Epithelial cell of proximal tubule (primary cell): ENCODE measurements around the gene MDM4. TPM values are rescaled to one million over a fixed set of nuclear protein-coding genes. Genes with fewer than 3 reads are reported as not detected.

Source experiments
- DNase-seq: peaks from one replicate; pipeline ENCODE4 v3.0.0-alpha.2; 2011; ENCODE audit warnings: low read depth
- H3K4me3 ChIP-seq: 2 replicates; pipeline ENCODE4 v1.5.1; 2011; ENCODE audit warnings: low read depth, mild to moderate bottlenecking, low read length
- total RNA-seq: library from RNA; depleted of rRNA; stranded (reverse); fragments of >200 nt; gene quantifications from 2 replicates; pipeline ENCODE4 v1.2.3, GENCODE V29; 2015
- TF ChIP-seq, protein P1 (sequence below): conservative IDR thresholded peaks from 2 replicates; pipeline ENCODE4 v1.5.1; 2012; ENCODE audit warnings: low read depth, mild to moderate bottlenecking, low read length

MDM4 gene
- total RNA-seq, 1 donor from 2014 or later, result 11.2 TPM

DNA sequence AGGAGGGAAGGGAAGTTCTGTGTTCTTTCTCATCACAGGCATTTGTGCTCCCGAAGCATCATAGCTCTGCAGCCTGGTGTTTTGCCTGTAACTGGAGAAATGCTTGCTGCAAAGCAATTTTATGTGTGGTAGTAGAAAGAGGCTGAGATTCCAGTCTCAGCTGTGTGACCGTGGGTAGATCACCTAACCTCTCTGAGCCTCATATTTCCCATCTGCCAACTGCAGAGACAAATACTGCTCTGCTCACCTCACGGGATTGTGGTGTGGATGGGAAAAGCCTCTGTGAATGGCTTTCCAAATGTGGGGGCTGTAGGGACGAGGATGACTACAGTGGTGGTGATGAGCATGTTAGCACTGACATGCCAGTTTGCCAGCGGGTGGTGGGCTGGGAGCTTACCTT, 84.0 kb downstream of the MDM4 start:
- H3K4me3 ChIP-seq, result no peak overlapping the region
- no peak for DNase-seq
- TF ChIP-seq, protein P1, sequence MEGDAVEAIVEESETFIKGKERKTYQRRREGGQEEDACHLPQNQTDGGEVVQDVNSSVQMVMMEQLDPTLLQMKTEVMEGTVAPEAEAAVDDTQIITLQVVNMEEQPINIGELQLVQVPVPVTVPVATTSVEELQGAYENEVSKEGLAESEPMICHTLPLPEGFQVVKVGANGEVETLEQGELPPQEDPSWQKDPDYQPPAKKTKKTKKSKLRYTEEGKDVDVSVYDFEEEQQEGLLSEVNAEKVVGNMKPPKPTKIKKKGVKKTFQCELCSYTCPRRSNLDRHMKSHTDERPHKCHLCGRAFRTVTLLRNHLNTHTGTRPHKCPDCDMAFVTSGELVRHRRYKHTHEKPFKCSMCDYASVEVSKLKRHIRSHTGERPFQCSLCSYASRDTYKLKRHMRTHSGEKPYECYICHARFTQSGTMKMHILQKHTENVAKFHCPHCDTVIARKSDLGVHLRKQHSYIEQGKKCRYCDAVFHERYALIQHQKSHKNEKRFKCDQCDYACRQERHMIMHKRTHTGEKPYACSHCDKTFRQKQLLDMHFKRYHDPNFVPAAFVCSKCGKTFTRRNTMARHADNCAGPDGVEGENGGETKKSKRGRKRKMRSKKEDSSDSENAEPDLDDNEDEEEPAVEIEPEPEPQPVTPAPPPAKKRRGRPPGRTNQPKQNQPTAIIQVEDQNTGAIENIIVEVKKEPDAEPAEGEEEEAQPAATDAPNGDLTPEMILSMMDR, result no peak

DNA sequence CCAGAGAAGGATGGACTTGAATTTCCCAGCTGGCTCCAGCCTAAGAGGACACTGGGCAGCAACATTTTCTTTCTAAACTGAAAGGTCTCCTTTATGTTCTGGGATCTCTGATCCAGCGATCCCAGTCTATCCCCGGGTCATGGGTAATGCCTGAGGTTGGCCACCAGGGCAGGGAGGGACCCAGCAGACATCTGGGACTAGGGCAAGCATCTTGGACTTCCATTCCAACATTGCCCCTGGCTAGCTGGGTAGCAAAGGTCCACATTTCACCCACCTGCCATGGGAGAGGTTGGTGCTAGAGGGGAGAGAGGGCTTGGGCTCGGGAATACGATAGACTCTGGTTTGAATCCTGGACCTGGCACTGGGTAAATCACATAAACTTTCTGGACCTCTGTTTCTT, 84.8 kb downstream of the MDM4 start:
- H3K4me3 ChIP-seq, result no peak overlapping the region
- TF ChIP-seq, protein P1, result peak; percentile 28
- DNase-seq, result no peak

DNA sequence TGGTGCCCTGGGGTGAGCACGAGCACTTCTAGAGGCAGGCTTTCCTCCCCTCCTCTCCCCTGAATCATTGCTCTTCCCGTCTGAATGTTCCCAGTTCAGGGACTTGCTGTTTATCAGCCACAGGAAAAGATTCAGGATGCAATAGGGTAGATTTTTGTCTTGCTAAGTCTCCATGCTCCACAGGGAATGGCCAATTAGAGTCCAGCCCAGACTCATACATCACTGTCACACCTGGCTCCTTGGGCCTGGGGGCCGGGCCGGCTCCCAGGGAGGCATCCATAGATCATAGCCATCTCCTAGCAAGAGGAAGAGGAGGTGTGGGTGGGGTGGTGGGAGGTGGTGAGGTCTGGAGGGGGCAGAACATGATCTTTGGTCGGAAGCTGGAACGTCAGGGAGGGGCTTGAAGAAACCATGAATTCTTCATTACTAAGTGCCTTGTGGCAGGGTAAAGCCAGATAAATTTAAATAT, 85.9 kb downstream of the MDM4 start:
- TF ChIP-seq, protein P1, result no peak
- no peak overlapping the region for H3K4me3 ChIP-seq
- DNase-seq, result no peak

DNA sequence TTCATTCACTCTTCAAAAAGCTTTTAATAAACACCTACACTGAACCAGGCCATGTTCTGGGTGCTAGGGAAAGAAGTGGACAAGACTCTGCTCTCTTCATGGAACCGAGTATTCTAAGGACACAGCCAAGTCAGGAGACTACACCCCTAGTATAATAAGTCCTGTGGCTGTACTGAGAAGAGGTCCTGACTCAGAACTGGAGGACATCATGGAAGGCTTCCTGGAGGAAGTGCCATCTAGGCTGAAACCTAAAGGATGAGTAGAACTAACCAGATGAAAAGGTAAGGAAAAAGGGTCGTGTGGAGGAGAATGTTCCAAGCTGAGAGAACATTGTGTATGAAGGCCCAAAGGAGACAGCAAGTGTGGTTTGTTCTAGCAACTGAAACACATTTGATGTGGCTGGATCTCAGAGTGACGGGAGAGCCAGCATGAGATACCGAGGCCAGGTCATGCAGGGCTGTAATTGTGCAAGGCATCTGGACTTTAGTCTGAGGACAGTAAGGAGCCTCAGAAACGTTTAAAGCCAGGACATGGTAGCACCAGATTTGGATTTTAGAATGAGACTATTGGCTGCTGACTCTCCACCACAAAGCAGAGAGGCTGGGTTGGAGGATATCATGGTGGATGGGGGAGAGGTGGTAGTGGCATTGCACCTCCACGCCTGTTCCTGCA, 86.8 kb downstream of the MDM4 start:
- DNase-seq, result no peak
- TF ChIP-seq, protein P1, result no peak
- no peak overlapping the region for H3K4me3 ChIP-seq

DNA sequence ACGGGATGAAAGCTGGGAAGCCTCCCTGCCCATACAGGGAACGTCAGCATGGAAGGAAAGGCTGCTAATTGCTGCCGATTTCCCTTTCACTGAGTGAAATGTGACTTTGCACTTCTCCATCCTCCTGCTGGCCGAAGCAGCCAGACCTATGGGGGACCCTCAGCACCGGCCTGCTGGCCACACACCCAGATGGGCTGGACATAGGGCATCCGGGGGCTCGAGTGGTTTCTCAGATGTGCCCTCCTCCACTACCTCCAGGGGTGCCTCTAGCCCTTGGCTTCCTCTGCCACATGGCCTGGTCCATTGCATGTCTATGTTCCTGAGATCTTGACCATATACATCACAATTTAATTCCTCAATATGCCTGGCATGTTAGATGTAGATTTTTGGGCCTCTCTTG, 89.6 kb downstream of the MDM4 start:
- TF ChIP-seq, protein P1, result no peak
- no peak for DNase-seq
- no peak overlapping the region for H3K4me3 ChIP-seq

Other genes with a start within 250 kb of the MDM4 start
- 10.4 and 19.9 TPM in 2 replicates for gene PLEKHA6, start 156.5 kb upstream of the MDM4 start, total RNA-seq
- 26.6 and 28.5 TPM in 2 replicates for gene PPP1R15B, start 104.6 kb upstream of the MDM4 start, total RNA-seq
- gene PIK3C2B, start 21.6 kb upstream of the MDM4 start, total RNA-seq, result 1.0 and 2.1 TPM in 2 replicates
- gene LRRN2, start 169.3 kb downstream of the MDM4 start, total RNA-seq, result 1.1 and 5.4 TPM in 2 replicates